Measurements from ENCODE around the gene PPP1CA. TPM values are rescaled to one million over a fixed set of nuclear protein-coding genes. Genes with fewer than 3 reads are reported as not detected.
"Not testable (repeated sequence)": the region's sequence is repeated elsewhere in the genome, so short reads cannot be mapped to it uniquely, and the experiment has no call there.

PPP1CA gene
- total and polyA plus RNA-seq, 12 donors = 105 to 289 (median 151) TPM

DNA sequence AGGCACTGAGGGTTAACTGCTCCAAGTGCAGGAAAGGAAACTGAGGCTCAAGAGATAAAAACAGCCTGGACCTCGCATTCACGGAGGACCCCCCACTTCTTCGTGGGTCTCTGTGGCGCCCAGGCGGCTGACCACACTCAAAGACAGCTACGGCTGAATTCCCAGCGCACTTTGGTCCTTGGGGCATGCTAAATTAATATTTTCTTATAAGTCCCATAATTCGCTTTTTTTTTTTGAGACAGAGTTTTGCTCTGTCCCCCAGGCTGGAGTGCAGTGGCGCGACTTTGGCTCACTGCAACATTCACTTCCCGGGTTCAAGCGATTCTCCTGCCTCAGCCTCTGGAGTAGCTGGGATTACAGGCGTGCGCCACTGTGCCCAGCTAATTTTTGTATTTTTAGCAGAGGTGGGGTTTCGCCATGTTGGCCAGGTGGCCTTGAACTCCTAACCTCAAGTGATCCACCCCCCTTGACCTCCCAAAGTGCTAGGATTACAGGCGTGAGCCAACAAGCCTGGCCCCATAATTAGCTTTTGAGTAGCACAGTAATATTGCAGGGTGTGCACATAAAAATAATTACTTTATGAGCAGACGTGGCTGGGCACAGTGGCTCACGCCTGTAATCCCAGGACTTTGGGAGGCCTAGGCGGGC is 658 bp upstream of the PPP1CA start:
- 50 to 55% (median 51%) methylated on average over 19 of the region's 19 CpGs for WGBS, 4 donors

DNA sequence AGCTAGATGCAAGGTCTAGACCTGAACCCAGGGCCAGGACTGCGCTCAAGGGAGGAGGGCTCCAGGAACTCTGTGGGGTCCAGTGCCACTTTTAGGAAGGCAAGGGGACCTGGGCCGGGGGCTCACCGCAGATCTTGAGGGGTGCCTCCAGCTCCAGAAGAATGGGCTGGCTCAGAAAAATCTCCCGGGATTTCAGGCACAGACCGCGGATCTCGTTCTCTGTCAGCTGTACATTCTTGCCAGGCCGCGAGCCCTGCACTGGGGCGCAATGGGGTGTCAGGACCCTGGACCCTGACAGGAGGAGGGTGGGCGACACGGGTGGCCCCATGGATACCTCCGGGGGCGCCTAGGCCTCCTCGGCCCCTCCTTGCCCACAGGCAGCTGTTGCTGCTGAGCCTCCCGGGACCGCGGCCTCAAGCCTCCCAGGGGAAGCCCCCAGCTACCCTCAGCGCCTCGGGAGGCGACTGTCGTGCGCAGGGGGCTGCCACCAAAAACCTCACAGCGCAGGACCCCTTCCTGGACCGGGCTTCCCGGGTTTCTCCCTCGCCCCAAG is 640 bp downstream of the PPP1CA start:
- WGBS, 4 donors = 3 to 20% (median 9%) methylated on average over 2 to 27 of the region's 27 CpGs
- intact Hi-C loops (cut with DNase I) = no loop called here
- DNase-seq = peak in 1 of 7 donors; percentile 35

More for the DNA sequence above, 658 bp upstream of the PPP1CA start:
- peak in 1 of 7 donors; percentile 45 for DNase-seq
- peaks cover 0 to 24% of the 10 kb centered on the region in 2 donors for H3K36me3 ChIP-seq (replicated peaks in 1 of 2)
- intact Hi-C loops (cut with DNase I); H3K9me3 ChIP-seq (replicated peaks in 1 of 3); H3K27me3 ChIP-seq: not testable (repeated sequence)
- peaks cover 19 to 41% of the 10 kb centered on the region in 2 donors for H3K4me1 ChIP-seq (replicated peaks in 1 of 2)
- TF ChIP-seq, protein P1, sequence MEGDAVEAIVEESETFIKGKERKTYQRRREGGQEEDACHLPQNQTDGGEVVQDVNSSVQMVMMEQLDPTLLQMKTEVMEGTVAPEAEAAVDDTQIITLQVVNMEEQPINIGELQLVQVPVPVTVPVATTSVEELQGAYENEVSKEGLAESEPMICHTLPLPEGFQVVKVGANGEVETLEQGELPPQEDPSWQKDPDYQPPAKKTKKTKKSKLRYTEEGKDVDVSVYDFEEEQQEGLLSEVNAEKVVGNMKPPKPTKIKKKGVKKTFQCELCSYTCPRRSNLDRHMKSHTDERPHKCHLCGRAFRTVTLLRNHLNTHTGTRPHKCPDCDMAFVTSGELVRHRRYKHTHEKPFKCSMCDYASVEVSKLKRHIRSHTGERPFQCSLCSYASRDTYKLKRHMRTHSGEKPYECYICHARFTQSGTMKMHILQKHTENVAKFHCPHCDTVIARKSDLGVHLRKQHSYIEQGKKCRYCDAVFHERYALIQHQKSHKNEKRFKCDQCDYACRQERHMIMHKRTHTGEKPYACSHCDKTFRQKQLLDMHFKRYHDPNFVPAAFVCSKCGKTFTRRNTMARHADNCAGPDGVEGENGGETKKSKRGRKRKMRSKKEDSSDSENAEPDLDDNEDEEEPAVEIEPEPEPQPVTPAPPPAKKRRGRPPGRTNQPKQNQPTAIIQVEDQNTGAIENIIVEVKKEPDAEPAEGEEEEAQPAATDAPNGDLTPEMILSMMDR (IDR thresholded peaks at IDR 0.05) = peak in 1 of 6 experiments; percentile 10
- peak overlapping the region in 3 of 5 donors; percentile 36 to 99 (median 88) for H3K27ac ChIP-seq
- peak overlapping the region in 1 of 4 donors; percentile 99 for H3K4me3 ChIP-seq

DNA sequence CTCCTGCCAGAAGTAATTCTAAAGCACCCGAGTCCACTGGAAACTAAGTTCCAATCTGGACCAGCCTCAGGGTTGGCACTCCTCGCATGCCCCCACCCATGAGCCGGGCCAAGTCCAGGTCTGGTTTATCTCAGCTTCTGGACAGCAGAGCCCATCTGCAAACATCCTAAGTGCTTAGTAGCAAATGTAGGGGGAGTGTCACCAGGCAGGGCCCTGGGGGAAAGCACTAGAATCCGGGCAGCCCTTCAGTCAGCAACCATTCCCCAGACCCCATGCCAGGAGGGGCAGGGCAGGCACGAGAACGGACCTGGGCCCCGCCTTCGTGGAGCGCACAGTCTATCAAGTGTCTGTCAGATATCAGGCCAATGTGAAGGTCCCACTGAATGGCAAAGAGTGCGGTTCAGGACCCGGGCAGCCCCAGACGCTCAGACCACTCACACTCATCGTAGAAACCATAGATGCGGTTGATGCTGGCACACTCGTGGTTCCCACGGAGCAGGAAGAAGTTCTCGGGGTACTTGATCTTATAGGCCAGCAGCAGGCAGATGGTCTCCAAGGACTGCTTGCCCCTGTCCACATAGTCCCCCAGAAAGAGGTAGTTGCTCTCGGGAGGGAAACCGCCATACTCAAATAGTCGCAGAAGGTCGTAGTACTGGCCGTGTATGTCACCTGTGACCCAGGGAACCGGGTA is 1.3 kb downstream of the PPP1CA start:
- peak overlapping the region in 3 of 5 donors; percentile 88 to 99 (median 88) for H3K27ac ChIP-seq
- peaks cover 0 to 29% of the 10 kb centered on the region in 2 donors for H3K36me3 ChIP-seq (replicated peaks in 1 of 2)
- H3K9me3 ChIP-seq (replicated peaks in 1 of 3) = no peaks in the 10 kb centered on the region
- WGBS, 4 donors = 27 to 37% (median 32%) methylated on average over 8 to 23 of the region's 23 CpGs
- peaks cover 20 to 47% of the 10 kb centered on the region in 2 donors for H3K4me1 ChIP-seq (replicated peaks in 1 of 2)
- H3K4me3 ChIP-seq = peak overlapping the region in 3 of 4 donors; percentile 66 to 99 (median 73)
- intact Hi-C loops (cut with DNase I) = no loop called here
- TF ChIP-seq POLR2A (IDR thresholded peaks at IDR 0.05) = no peak
- TF ChIP-seq, protein P1 (IDR thresholded peaks at IDR 0.05) = no peak
- H3K27me3 ChIP-seq = no peaks in the 10 kb centered on the region
- peak in 1 of 7 donors; percentile 72 for DNase-seq

More for the DNA sequence above, 640 bp downstream of the PPP1CA start:
- peaks cover 0 to 26% of the 10 kb centered on the region in 2 donors for H3K36me3 ChIP-seq (replicated peaks in 1 of 2)
- H3K4me1 ChIP-seq (replicated peaks in 1 of 2) = peaks cover 20 to 47% of the 10 kb centered on the region in 2 donors
- H3K27me3 ChIP-seq = no peaks in the 10 kb centered on the region
- H3K27ac ChIP-seq = peak overlapping the region; percentile 60 to 99 (median 88)
- H3K9me3 ChIP-seq (replicated peaks in 1 of 3) = no peaks in the 10 kb centered on the region
- TF ChIP-seq, protein P1 (IDR thresholded peaks at IDR 0.05) = no peak
- TF ChIP-seq POLR2A (IDR thresholded peaks at IDR 0.05) = no peak
- H3K4me3 ChIP-seq = peak overlapping the region; percentile 66 to 99 (median 78)
